ENCODE results near the gene DAAM2.

The DAAM2 gene

DNA sequence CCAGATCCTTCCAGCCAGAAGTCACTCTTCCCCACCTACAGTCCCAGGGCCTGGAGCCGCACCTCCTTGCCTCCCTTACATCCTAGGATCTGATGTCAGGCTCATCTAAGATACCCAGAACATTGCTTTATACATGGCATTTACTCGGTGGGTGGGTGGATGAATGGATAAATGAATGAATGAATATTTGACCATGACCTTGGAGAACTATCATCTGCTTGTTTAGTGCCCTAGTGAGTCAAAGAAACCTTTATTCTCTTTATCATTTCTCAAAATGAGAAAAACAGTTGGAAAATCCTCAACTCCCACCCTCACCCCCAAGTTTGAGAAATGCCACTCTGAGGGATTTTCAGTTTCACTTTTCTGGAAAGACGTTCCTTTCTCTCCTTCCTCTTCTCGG is 56.0 kb downstream of the DAAM2 start:
- DNase-seq (ENCODE audit: low spot score), result no peak

DNA sequence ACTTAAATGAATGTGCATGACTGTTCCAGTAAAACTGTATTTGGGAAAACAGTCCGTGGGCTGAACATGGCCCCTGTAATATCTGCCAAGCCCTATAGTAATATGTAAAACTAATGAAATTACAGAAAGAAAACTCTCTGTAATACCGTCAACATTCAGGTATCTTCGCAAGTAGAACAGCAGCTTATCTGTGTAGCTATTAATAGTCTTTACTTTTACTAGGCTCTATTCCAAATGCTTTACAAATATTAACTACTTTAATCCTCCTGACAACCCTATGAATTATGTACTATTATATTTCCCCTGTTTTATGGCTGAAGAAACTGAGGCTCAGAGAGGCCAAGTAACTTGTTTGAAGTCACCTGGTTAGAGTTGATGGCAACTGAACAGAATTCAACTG is 57.1 kb downstream of the DAAM2 start:
- DNase-seq (ENCODE audit: low spot score), result no peak

DNA sequence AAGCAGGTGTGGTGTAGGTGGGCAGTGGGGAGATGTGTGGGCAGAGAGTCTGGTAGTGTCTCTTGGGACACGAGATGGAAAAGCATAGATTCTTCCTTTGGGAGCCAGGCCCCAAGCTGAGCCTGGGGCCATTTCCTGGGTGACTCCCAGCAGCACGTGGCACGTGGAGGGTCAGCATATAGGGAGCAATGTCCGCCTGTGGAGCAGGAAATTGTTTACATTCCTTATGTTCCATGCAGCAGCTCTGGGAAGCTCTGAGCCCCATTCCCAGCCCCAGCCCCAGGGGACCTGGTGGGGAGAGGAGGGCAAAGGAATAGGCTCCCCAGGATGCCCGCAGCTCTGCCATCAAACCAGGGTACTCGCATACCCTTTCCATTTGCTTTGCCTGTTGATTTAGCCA is 57.6 kb downstream of the DAAM2 start:
- DNase-seq (ENCODE audit: low spot score), result no peak

- peak; percentile 54 for DNase-seq (ENCODE audit: low spot score)
Observed at GRCh38 chr6:39850736-39851297, 58.6 kb downstream of the DAAM2 start.

GRCh38 chr6:39851331-39851730 is 59.2 kb downstream of the DAAM2 start:
- no peak for DNase-seq (ENCODE audit: low spot score)

- DNase-seq (ENCODE audit: low spot score), result no peak
Observed at GRCh38 chr6:39852324-39852723, 60.1 kb downstream of the DAAM2 start.

- DNase-seq (ENCODE audit: low spot score), result no peak
Observed at GRCh38 chr6:39853604-39854003, 61.4 kb downstream of the DAAM2 start.

DNA sequence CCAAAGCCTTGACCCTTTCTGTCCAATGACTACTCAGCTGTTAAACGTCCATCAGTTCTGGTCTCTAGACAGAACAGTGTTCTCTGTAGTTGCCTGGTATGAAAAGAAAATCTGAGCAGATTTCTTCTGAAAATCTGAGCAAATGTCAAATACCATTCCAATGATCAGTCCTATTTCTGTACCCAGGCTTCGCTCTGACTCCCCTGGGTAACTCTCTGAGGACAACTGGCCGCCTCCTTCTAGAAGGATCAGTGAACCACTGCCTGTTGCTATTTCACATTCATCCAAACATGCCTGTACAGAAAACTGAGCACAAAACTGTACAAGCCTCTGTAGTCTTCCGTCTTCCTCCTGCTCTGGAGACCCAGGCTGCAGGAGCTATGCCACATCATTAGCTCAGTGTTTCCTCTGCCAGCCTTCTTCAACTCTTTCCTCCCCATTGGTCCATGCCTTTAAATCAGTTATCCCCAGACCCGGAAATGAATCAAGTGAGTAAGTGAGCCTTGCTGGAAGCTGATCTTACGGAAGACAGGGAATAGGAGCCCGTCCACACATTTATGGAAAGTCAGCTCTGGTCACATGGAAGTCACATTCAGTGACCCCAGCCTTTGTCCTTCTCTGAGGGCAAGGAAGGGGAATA is 63.3 kb downstream of the DAAM2 start:
- DNase-seq (ENCODE audit: low spot score), result no peak

- no peak for DNase-seq (ENCODE audit: low spot score)
Observed at GRCh38 chr6:39859025-39859424, 66.8 kb downstream of the DAAM2 start.

GRCh38 chr6:39861663-39862062 is 69.5 kb downstream of the DAAM2 start:
- DNase-seq (ENCODE audit: low spot score), result no peak

- DNase-seq (ENCODE audit: low spot score), result peak; percentile 57
Observed at GRCh38 chr6:39865011-39865888, 73.1 kb downstream of the DAAM2 start.

DNA sequence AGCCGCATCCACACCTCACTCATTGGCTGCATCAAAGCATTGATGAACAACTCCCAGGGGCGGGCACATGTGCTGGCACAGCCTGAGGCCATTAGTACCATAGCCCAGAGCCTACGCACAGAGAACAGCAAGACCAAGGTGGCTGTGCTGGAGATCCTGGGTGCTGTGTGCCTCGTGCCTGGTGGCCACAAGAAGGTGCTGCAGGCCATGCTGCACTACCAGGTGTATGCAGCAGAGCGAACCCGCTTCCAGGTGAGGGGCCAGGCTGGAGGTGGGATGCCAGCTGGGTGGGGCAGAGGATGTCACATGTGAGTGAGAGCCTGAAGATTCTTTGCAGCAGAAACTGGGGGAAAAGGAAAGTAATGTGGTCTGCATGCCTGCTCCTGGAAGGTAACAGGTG is 75.4 kb downstream of the DAAM2 start:
- DNase-seq (ENCODE audit: low spot score), result no peak

GRCh38 chr6:39870950-39871349 is 78.8 kb downstream of the DAAM2 start:
- no peak for DNase-seq (ENCODE audit: low spot score)

DNA sequence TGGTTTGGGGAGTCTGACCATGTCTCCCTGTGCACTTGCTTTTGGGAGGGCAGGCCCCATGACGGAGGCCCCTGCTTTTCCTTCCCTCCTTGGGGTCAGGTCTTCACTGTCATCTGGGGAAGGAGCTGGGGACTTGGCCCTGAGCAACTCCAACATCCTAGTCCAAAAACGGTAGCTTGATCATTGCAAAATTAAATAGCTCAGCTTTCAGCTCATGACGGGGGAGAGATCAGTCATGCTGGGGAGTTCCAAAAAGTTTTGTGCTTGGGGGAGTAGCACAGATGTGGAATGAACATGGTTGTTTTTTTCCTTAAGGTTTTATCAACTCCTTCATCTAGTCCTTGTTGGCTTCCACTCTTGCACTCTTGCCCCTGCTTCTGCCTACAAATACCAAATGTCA is 81.3 kb downstream of the DAAM2 start:
- DNase-seq (ENCODE audit: low spot score), result no peak

- no peak for DNase-seq (ENCODE audit: low spot score)
Observed at GRCh38 chr6:39876111-39876510, 83.9 kb downstream of the DAAM2 start.

GRCh38 chr6:39876826-39877225 is 84.7 kb downstream of the DAAM2 start:
- DNase-seq (ENCODE audit: low spot score), result no peak

DNA sequence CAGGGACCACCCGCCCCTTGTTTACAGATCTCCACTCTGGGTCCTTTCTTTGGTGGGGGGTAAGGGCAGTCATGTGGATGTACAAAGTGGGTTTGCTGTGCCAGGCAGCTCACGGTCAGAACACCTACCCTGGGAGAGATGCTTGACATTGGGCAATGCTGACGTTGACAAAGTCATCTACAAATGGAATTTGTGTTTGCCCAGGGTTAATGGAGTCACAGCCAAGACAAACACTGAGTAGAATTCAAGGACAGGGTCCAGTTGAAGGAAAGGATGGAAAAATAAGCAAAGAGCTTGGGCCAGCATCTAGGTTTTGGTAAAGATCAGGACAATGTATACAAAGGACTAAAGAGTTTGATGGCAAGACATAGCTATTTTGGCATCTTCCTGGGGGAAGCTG is 87.4 kb downstream of the DAAM2 start:
- DNase-seq (ENCODE audit: low spot score), result no peak

DNA sequence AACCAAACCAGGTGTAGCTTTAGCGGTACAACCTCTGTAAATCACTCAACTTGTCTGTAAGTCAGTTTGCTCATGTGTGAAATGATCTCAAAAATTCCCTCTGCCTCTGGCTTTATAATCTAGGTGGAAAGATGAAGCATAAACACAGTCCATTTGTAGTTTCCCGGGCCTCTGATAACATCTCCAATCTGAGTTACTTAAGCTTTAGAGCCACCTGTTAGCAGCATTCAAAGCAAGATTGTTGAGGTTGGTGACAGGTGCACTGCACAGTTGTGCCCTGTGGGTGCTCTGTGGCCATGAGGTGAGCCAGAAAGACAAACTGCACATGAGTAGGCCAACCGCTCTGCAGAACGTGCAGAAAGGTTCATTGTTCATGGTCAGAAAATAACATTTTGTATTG is 88.4 kb downstream of the DAAM2 start:
- DNase-seq (ENCODE audit: low spot score), result no peak

DNA sequence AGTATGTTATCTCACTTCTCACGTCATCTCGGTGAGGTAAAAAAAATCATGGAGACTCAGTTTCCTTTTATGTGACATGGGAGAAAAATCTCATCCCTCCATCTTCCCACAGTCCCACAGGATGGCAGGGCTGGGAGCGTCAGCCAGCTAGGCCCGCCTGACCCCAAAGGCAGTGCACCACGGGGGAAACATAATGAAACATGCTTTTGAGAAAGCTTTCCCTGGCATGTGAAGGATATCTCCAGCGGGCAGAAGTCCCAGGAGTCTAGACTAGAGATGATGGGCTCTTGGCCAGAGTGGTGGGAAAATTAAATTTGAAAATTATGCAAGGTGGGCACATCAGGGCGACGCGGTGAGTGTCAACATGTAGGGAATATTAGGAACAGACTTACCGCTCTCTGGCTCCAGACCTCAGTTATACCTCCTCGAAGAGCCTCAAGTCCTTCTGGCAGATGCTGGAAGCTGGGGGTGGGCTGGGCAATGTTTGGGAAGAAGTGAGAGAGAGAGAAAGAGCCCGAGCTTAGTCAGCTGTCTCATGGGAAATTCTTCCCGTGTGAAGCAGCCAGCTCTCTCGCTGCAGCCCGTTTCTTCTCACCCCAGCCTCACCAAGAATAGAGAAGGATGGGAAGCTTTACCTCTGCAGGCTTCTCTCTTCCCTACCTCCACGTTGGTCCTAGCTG is 89.8 kb downstream of the DAAM2 start:
- no peak for DNase-seq (ENCODE audit: low spot score)

DNA sequence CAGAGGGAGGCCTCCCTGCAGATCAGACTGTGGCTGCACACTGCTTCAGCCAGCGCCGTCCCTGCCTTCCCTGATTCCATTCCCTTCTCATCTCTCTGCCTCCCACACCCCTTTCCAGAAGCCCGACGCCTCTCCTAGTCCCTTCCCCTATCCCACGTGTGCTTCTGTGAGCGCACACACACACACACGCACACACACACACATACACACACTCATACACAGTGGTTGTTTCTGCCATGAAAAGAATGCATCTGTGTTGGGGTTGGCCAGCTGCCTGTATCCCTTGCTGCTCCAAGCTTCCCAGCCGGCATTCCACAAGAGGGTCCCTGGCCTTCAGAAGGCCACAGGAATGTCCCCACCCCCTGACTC is 90.3 kb downstream of the DAAM2 start:
- no peak for DNase-seq (ENCODE audit: low spot score)

DNA sequence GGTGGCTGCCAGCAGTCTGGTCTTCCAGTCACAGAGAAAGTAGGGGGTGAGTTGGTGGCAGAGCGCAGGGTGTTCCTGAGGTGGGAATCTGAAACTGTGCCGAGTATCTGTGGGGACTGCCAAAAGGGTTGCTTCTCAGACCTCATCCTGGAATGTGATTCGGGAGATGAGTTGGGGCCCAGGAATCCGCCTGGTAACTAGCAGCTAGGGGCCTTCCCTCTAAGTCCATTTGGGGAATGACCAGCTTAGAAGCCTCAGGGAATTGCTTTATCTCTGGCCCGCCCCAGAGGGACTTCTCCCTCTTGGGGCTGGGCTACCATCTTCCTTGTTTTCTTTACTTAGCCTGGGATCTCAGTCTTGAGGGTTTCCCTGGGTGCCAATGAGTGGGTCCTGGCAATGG is 92.5 kb downstream of the DAAM2 start:
- DNase-seq (ENCODE audit: low spot score), result no peak

DNA sequence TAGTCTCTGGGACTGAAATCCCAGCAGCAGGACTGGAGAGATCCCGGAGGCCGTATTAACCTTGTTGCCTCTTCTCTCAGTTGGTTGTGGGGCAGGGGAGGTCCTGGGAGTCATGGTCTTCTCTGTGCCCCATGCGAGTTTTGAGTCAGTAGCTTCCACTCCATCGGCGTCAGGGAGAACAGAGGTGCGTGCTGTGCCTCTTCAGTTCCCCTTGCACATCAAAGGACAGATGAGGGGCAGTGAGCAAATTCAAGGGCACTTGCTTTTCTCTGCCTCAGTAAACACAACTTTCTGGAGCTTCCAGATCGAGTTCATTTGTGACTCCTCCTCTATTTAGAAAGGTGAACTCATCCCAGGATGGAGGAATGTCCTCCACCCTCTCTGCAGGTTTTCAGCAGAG is 93.5 kb downstream of the DAAM2 start:
- no peak for DNase-seq (ENCODE audit: low spot score)

- DNase-seq (ENCODE audit: low spot score), result no peak
Observed at GRCh38 chr6:39886871-39887270, 94.7 kb downstream of the DAAM2 start.

All from NAMALWA (cell line).